Omental fat pad (tissue), 4 donors: ENCODE results near the gene CR1. TPM values are rescaled to one million over a fixed set of nuclear protein-coding genes. Genes with fewer than 3 reads are reported as not detected.

Source experiments
- ATAC-seq: fragments of 150-250 bp; one replicate; pipeline ENCODE4 v1.9.1; 2016; ENCODE audit warnings: mild to moderate bottlenecking, moderate library complexity; ENCODE audit not compliant: low FRiP score
- DNase-seq: peaks from one replicate; pipeline ENCODE4 v3.0.0-alpha.2; 2019; ENCODE audit warnings: low spot score
- CTCF ChIP-seq, 3 donors: fragments of 450-650 bp; IDR thresholded peaks; one replicate each; pipeline ENCODE4 v1.5.1; 2016 to 2017; ENCODE audit warnings: antibody characterized with exemption in 3 of 3, mild to moderate bottlenecking in 3 of 3, moderate library complexity in 2 of 3
- total RNA-seq, 4 donors: library from RNA; depleted of rRNA; stranded (reverse); fragments of >200 nt; gene quantifications; one replicate each; pipeline ENCODE4 v1.1.0, GENCODE V29; 2016

The CR1 gene
- total RNA-seq, 4 donors from 2014 or later, result 9.1 to 29.2 (median 21.8) TPM

GRCh38 chr1:207461649-207462048 lies 34.3 kb upstream of the CR1 start:
- ATAC-seq (no peak), DNase-seq (no peak)
- TF ChIP-seq CTCF (IDR thresholded peaks at IDR 0.05), result no peak

GRCh38 chr1:207462535-207462934 lies 33.4 kb upstream of the CR1 start:
- no peak for TF ChIP-seq CTCF (IDR thresholded peaks at IDR 0.05)
- no peak for DNase-seq
- no peak for ATAC-seq

- ATAC-seq (no peak), DNase-seq (no peak)
- TF ChIP-seq CTCF (IDR thresholded peaks at IDR 0.05), result no peak
Measured at GRCh38 chr1:207463021-207463420, 32.9 kb upstream of the CR1 start.

GRCh38 chr1:207463571-207463970 lies 32.4 kb upstream of the CR1 start:
- no peak for TF ChIP-seq CTCF (IDR thresholded peaks at IDR 0.05)

GRCh38 chr1:207470927-207471326 lies 25.0 kb upstream of the CR1 start:
- no peak for DNase-seq
- no peak for ATAC-seq
- no peak for TF ChIP-seq CTCF (IDR thresholded peaks at IDR 0.05)

More at GRCh38 chr1:207463571-207463970, 32.4 kb upstream of the CR1 start:
- DNase-seq, result no peak
- no peak for ATAC-seq

GRCh38 chr1:207474210-207474609 lies 21.7 kb upstream of the CR1 start:
- ATAC-seq (no peak), DNase-seq (no peak)
- no peak for TF ChIP-seq CTCF (IDR thresholded peaks at IDR 0.05)

GRCh38 chr1:207486198-207486597 lies 9.8 kb upstream of the CR1 start:
- no peak for ATAC-seq

More at GRCh38 chr1:207486198-207486597, 9.8 kb upstream of the CR1 start:
- no peak for DNase-seq
- TF ChIP-seq CTCF (IDR thresholded peaks at IDR 0.05), result no peak
